ENCODE results near the gene ANKFN1. TPM values are rescaled to one million over a fixed set of nuclear protein-coding genes. Genes with fewer than 3 reads are reported as not detected.

The ANKFN1 gene
- total and polyA plus RNA-seq, 2 donors from 2014 or later = 0.19 TPM; not detected in 1

- Histone ChIP-seq H3K4me3 (ENCODE audit: low read length in 3 of 3) (no peak overlapping the region), H3K9ac (ENCODE audit: low read length in 3 of 3) (no peak overlapping the region), H3K27ac (ENCODE audit: low read depth in 2 of 2, low read length in 2 of 2) (no peak overlapping the region), H3K36me3 (ENCODE audit: control insufficient read depth in 2 of 3, insufficient read depth in 3 of 3, low read length in 3 of 3) (no peaks in the 10 kb centered on the region), H3K9me3 (ENCODE audit: control insufficient read depth in 2 of 3, insufficient read depth in 1 of 3, low read length in 3 of 3) (no peaks in the 10 kb centered on the region), H3K4me1 (ENCODE audit: control insufficient read depth in 2 of 3, insufficient read depth in 2 of 3, low read depth in 1 of 3, low read length in 3 of 3) (no peaks in the 10 kb centered on the region), H3K27me3 (ENCODE audit: control insufficient read depth, insufficient read depth, low read length) (no peaks in the 10 kb centered on the region)
- FAIRE-seq = no peak
- TF ChIP-seq, protein P1, sequence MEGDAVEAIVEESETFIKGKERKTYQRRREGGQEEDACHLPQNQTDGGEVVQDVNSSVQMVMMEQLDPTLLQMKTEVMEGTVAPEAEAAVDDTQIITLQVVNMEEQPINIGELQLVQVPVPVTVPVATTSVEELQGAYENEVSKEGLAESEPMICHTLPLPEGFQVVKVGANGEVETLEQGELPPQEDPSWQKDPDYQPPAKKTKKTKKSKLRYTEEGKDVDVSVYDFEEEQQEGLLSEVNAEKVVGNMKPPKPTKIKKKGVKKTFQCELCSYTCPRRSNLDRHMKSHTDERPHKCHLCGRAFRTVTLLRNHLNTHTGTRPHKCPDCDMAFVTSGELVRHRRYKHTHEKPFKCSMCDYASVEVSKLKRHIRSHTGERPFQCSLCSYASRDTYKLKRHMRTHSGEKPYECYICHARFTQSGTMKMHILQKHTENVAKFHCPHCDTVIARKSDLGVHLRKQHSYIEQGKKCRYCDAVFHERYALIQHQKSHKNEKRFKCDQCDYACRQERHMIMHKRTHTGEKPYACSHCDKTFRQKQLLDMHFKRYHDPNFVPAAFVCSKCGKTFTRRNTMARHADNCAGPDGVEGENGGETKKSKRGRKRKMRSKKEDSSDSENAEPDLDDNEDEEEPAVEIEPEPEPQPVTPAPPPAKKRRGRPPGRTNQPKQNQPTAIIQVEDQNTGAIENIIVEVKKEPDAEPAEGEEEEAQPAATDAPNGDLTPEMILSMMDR (IDR thresholded peaks at IDR 0.05; ENCODE audit: borderline replicate concordance, extremely low read depth, insufficient read depth) = no peak
- DNase-seq = no peak
- intact Hi-C loops (cut with DNase I) = no loop called here
Measured at GRCh38 chr17:56158344-56158743, 5.1 kb downstream of the ANKFN1 start.

- Histone ChIP-seq H3K9me3 (ENCODE audit: control insufficient read depth in 2 of 3, insufficient read depth in 1 of 3, low read length in 3 of 3) (no peaks in the 10 kb centered on the region), H3K36me3 (ENCODE audit: control insufficient read depth in 2 of 3, insufficient read depth in 3 of 3, low read length in 3 of 3) (no peaks in the 10 kb centered on the region), H3K9ac (ENCODE audit: low read length in 3 of 3) (no peak overlapping the region), H3K27ac (ENCODE audit: low read depth in 2 of 2, low read length in 2 of 2) (no peak overlapping the region), H3K27me3 (ENCODE audit: control insufficient read depth, insufficient read depth, low read length) (no peaks in the 10 kb centered on the region), H3K4me3 (ENCODE audit: low read length in 3 of 3) (no peak overlapping the region), H3K4me1 (ENCODE audit: control insufficient read depth in 2 of 3, insufficient read depth in 2 of 3, low read depth in 1 of 3, low read length in 3 of 3) (no peaks in the 10 kb centered on the region)
- intact Hi-C loops (cut with DNase I) = no loop called here
- no peak for DNase-seq
- TF ChIP-seq, protein P1 (IDR thresholded peaks at IDR 0.05; ENCODE audit: borderline replicate concordance, extremely low read depth, insufficient read depth) = no peak
- no peak for FAIRE-seq
Measured at GRCh38 chr17:56158915-56159825, 5.9 kb downstream of the ANKFN1 start.

DNA sequence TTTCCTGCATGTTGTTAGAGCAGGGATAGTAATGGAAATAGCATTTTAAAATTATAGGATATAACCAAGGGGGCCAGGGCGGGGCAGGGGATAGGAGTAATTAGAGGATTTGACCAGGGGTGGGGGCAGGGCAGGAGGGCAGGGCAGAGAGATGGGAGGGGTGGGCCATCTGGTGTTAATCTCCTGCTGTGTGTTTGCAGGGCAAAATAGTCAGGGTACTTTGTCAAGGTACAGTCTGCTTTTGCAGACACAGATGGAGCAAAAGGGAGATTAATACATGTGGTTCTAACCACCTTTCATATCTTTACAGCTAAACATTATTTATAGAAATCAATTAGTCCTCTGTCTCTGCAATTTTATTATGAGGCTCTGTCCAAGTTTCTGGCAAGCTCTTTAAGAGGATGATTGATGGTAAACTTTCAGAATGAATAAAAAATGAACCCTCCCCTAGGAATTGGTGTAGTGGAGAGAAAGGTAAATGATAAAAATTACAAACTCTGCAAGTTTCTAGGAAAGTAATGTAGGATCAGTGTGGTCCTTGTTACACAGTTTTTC lies 6.6 kb downstream of the ANKFN1 start:
- intact Hi-C loops (cut with DNase I) = no loop called here
- Histone ChIP-seq H3K9ac (ENCODE audit: low read length in 3 of 3) (no peak overlapping the region), H3K27ac (ENCODE audit: low read depth in 2 of 2, low read length in 2 of 2) (no peak overlapping the region), H3K27me3 (ENCODE audit: control insufficient read depth, insufficient read depth, low read length) (no peaks in the 10 kb centered on the region), H3K9me3 (ENCODE audit: control insufficient read depth in 2 of 3, insufficient read depth in 1 of 3, low read length in 3 of 3) (no peaks in the 10 kb centered on the region), H3K4me3 (ENCODE audit: low read length in 3 of 3) (no peak overlapping the region), H3K4me1 (ENCODE audit: control insufficient read depth in 2 of 3, insufficient read depth in 2 of 3, low read depth in 1 of 3, low read length in 3 of 3) (no peaks in the 10 kb centered on the region), H3K36me3 (ENCODE audit: control insufficient read depth in 2 of 3, insufficient read depth in 3 of 3, low read length in 3 of 3) (no peaks in the 10 kb centered on the region)
- DNase-seq = no peak
- no peak for FAIRE-seq
- TF ChIP-seq, protein P1 (IDR thresholded peaks at IDR 0.05; ENCODE audit: borderline replicate concordance, extremely low read depth, insufficient read depth) = no peak

Measured in kidney (tissue), 14 donors.